Transverse colon (tissue), 4 donors: ENCODE results near the gene SLC39A11.

ENCODE experiments used
- CTCF ChIP-seq, 5 experiments: fragments of 200-600 bp in 3 of 5; fragments of 450-650 bp in 2 of 5; sonication (generic) in 3 of 5; IDR thresholded peaks; 1 replicate in 2 of 5; 2 replicates in 3 of 5; pipeline ENCODE4 v1.5.1; 2016 to 2017; ENCODE audit warnings: antibody characterized with exemption in 5 of 5, inconsistent platforms in 3 of 5, mild to moderate bottlenecking in 2 of 5, moderate library complexity in 1 of 5
- EP300 ChIP-seq: sonication (generic); formaldehyde crosslinking; IDR thresholded peaks from one replicate; pipeline ENCODE4 v1.6.1; 2017; ENCODE audit warnings: antibody characterized with exemption, low read depth
- POLR2A ChIP-seq: fragments of 450-650 bp; IDR thresholded peaks from one replicate; pipeline ENCODE4 v1.6.1; 2016; ENCODE audit warnings: antibody characterized with exemption, mild to moderate bottlenecking, moderate library complexity
- POLR2AphosphoS5 ChIP-seq, 3 donors: sonication (generic); formaldehyde crosslinking; IDR thresholded peaks; one replicate each; pipeline ENCODE4 v1.6.1; 2016; ENCODE audit warnings: antibody characterized with exemption in 3 of 3

- TF ChIP-seq POLR2A (no peak), CTCF (IDR thresholded peaks at IDR 0.05) (no peak), POLR2AphosphoS5 (IDR thresholded peaks at IDR 0.05) (no peak), EP300 (no peak)
Observed at GRCh38 chr17:73013816-73014663, 78.4 kb downstream of the SLC39A11 start.
